K562 (cell line): Measurements from ENCODE around the gene LRPAP1. TPM values are rescaled to one million over a fixed set of nuclear protein-coding genes. Genes with fewer than 3 reads are reported as not detected.
A peak's percentile ranks its signal among the peaks of the same experiment; 100 is the strongest.

Source experiments
- ATAC-seq: fragments of 200-7000 bp; cut with Tn5 transposase; 3 replicates; pipeline ENCODE4 v1.9.1; 2020; ENCODE audit warnings: moderate library complexity
- BruUV-seq: library from RNA; stranded (reverse); fragments of 400-500 nt; replicated peaks from 2 replicates; lab custom pipeline; 2021; lab: Mats Ljungman, UMichigan
- CTCF ChIA-PET: fragments of 300-600 bp; formaldehyde crosslinking; extraction: SDS; loops from one replicate; lab custom pipeline; 2021; ENCODE audit warnings: low intra/inter-chr PET ratio; lab: Yijun Ruan, JAX
- POLR2A ChIA-PET: fragments of 300-600, 350-650 bp; sonication (Branson Sonifier 250); formaldehyde crosslinking; extraction: SDS; loops from one replicate; lab custom pipeline; 2021; ENCODE audit warnings: antibody characterized with exemption, inconsistent platforms; lab: Yijun Ruan, JAX
- DNase-seq, 4 experiments: peaks; one replicate each; pipeline versions ENCODE4 v3.0.0 to v3.0.0-alpha.2; 2011 to 2018; ENCODE audit warnings: low spot score in 3 of 4, mixed read lengths in 3 of 4; ENCODE audit errors: extremely low read depth in 1 of 4
- FAIRE-seq: peaks from 2 replicates; lab custom pipeline; 2011; peaks lifted over from hg19 to GRCh38; lab: Jason Lieb, UNC
- H2AFZ ChIP-seq: 2 replicates; pipeline ENCODE4 v1.6.0; 2011; ENCODE audit warnings: low read depth, low read length, control low read depth, inconsistent platforms
- H3K27ac ChIP-seq: fragments of 200-600 bp; 3 replicates; pipeline ENCODE4 v1.8.0; 2011; ENCODE audit warnings: low read depth, mild to moderate bottlenecking, control low read depth, inconsistent platforms, low read length, moderate library complexity, mixed read lengths; ENCODE audit errors: extremely low read depth
- H3K27me3 ChIP-seq, 2 experiments: fragments of 300-600 bp in 1 of 2; 2 replicates in 1 of 2; 3 replicates in 1 of 2; pipeline versions ENCODE4 v1.6.0 to v1.8.0; 2011; ENCODE audit warnings: inconsistent platforms in 2 of 2, low read length in 2 of 2, mild to moderate bottlenecking in 1 of 2, mixed read lengths in 1 of 2, moderate library complexity in 1 of 2; ENCODE audit not compliant: control insufficient read depth in 2 of 2, insufficient read depth in 2 of 2
- H3K36me3 ChIP-seq: fragments of 300-600 bp; 3 replicates; pipeline ENCODE4 v1.8.0; 2011; ENCODE audit warnings: mild to moderate bottlenecking, low read length, inconsistent platforms; ENCODE audit not compliant: control insufficient read depth, insufficient read depth
- H3K4me1 ChIP-seq, 2 experiments: fragments of 200-600 bp in 1 of 2; replicated peaks in 1 of 2; 2 replicates in 1 of 2; 3 replicates in 1 of 2; pipeline versions ENCODE4 v1.5.1 to v1.8.0; 2011; ENCODE audit warnings: inconsistent platforms in 2 of 2, low read length in 2 of 2, mild to moderate bottlenecking in 1 of 2, mixed read lengths in 1 of 2, moderate library complexity in 1 of 2; ENCODE audit not compliant: control insufficient read depth in 2 of 2, insufficient read depth in 2 of 2
- H3K4me2 ChIP-seq: 2 replicates; pipeline ENCODE4 v1.6.1; 2011; ENCODE audit warnings: low read length, control low read depth, inconsistent platforms, mixed read lengths; ENCODE audit not compliant: insufficient read depth
- H3K4me3 ChIP-seq: fragments of 200-600 bp; sonication (generic), shearing (Covaris generic); 2 replicates; pipeline ENCODE4 v1.5.1; 2016; ENCODE audit warnings: control low read depth, inconsistent platforms
- H3K79me2 ChIP-seq: fragments of 200-600 bp; 3 replicates; pipeline ENCODE4 v1.8.0; 2011; ENCODE audit warnings: low read length, inconsistent platforms; ENCODE audit not compliant: control insufficient read depth, insufficient read depth
- H3K9ac ChIP-seq, 2 experiments: 2 replicates each; pipeline versions ENCODE4 v1.6.0 to v1.6.1; 2011; ENCODE audit warnings: low read depth in 2 of 2, low read length in 2 of 2, control low read depth in 1 of 2, inconsistent platforms in 1 of 2, mild to moderate bottlenecking in 1 of 2, mixed read lengths in 1 of 2; ENCODE audit not compliant: insufficient read depth in 1 of 2
- H3K9me1 ChIP-seq: one replicate; pipeline ENCODE4 v1.6.0; 2011; ENCODE audit warnings: inconsistent platforms, mild to moderate bottlenecking, low read length, moderate library complexity; ENCODE audit not compliant: control insufficient read depth, insufficient read depth
- H3K9me3 ChIP-seq: replicated peaks from 2 replicates; pipeline ENCODE4 v1.5.1; 2011; ENCODE audit warnings: low read depth, low read length, inconsistent platforms; ENCODE audit not compliant: control insufficient read depth, insufficient read depth
- H4K20me1 ChIP-seq: replicated peaks from 2 replicates; pipeline ENCODE4 v1.6.1; 2011; ENCODE audit warnings: low read length, inconsistent platforms, mixed read lengths; ENCODE audit not compliant: control insufficient read depth, insufficient read depth
- CBFB ChIP-seq: sonication (generic); formaldehyde crosslinking; IDR thresholded peaks from 2 replicates; pipeline ENCODE4 v1.4.0; 2020; ENCODE audit warnings: mild to moderate bottlenecking, missing genetic modification reagents
- CTCF ChIP-seq, 3 experiments: IDR thresholded peaks in 2 of 3; conservative IDR thresholded peaks in 1 of 3; 2 replicates each; pipeline ENCODE4 v1.5.1; 2011 to 2012; ENCODE audit warnings: low read length in 3 of 3, mild to moderate bottlenecking in 3 of 3, control low read depth in 2 of 3, improper control_type of control experiment in 1 of 3, inconsistent platforms in 1 of 3, low read depth in 1 of 3, mixed read lengths in 1 of 3, moderate library complexity in 1 of 3; ENCODE audit not compliant: insufficient read depth in 2 of 3
- POLR2G ChIP-seq: fragments of 200-400 bp; formaldehyde crosslinking; IDR thresholded peaks from 2 replicates; pipeline ENCODE4 v1.6.1; 2017; ENCODE audit warnings: low read depth, mild to moderate bottlenecking, antibody characterized with exemption, low read length, moderate library complexity
- RBFOX2 ChIP-seq: fragments of 200-400 bp; formaldehyde crosslinking; IDR thresholded peaks from 2 replicates; pipeline ENCODE4 v1.6.1; 2017; ENCODE audit warnings: low read depth, mild to moderate bottlenecking, low read length, moderate library complexity
- ZNF512 ChIP-seq: IDR thresholded peaks from 2 replicates; pipeline ENCODE4 v1.6.1; 2016; ENCODE audit warnings: missing genetic modification characterization, missing compliant biosample characterization
- WGBS: fragments of 100-300 bp; shearing (Covaris generic); methylation state at CpG from one replicate; pipeline ENCODE4 v1.1.6; 2016; ENCODE audit warnings: low coverage, mixed read lengths; ENCODE audit not compliant: insufficient coverage; ENCODE audit errors: missing lambda C conversion rate; 5-methylcytosine and 5-hydroxymethylcytosine counted together
- in situ Hi-C: fragments of 300-500 bp; cut with MboI; formaldehyde crosslinking; loops from 4 replicates; pipeline ENCODE4 v1.15.0; 2018; ENCODE audit warnings: inconsistent platforms, mixed read lengths
- intact Hi-C: fragments of 100-400 bp; cut with micrococcal nuclease; formaldehyde crosslinking; loops from 2 replicates; pipeline ENCODE4 v1.14.2; 2022
- polyA plus RNA-seq, 8 experiments: library from polyadenylated mRNA; depleted of rRNA in 4 of 8; stranded (reverse) in 5 of 8; unstranded in 3 of 8; fragments of >200 nt; fragmentation: Nextera tagmentation in 2 of 8; fragmentation: Illumina TruSeq in 1 of 8; extraction: Ambion mirVana in 2 of 8; extraction: Trizol in 1 of 8; gene quantifications; 2 replicates each; pipeline versions ENCODE4 v1.2.1 to v1.2.3, GENCODE V29; 2011 to 2014; ENCODE audit warnings: inconsistent platforms in 1 of 8, missing spikeins in 1 of 8
- total RNA-seq, 7 experiments: library from RNA; depleted of rRNA in 6 of 7; stranded (reverse); fragments of >200 nt in 6 of 7; fragmentation: Illumina TruSeq in 2 of 7; extraction: Trizol in 2 of 7; gene quantifications; 2 replicates each; pipeline versions ENCODE4 v1.2.1 to v1.2.3, GENCODE V29; 2011 to 2021; ENCODE audit warnings: low replicate concordance in 1 of 7
- TF ChIP-seq, protein P1 (sequence below): sonication (generic); formaldehyde crosslinking; IDR thresholded peaks from 2 replicates; pipeline ENCODE4 v1.8.1; 2023; ENCODE audit warnings: mild to moderate bottlenecking, missing genetic modification reagents

The LRPAP1 gene
- total and polyA plus RNA-seq, 9 of the 15 experiments (the other 6 are each of a cell fraction or from before 2014, with no cell fraction given): 1.1 to 75.5 (median 41.8) TPM

GRCh38 chr4:3514806-3515501, 17.3 kb downstream of the LRPAP1 start:
- H3K9me1 ChIP-seq: no peaks in the 10 kb centered on the region
- H3K9me3 ChIP-seq: no peaks in the 10 kb centered on the region
- no peak overlapping the region for H3K4me2 ChIP-seq
- in situ Hi-C loops: no loop called here
- CTCF ChIA-PET: no interaction called here
- H3K4me3 ChIP-seq: no peak overlapping the region
- no peaks in the 10 kb centered on the region for H3K27me3 ChIP-seq
- DNase-seq (no peak), ATAC-seq (peak; percentile 53), FAIRE-seq (no peak)
- no peak overlapping the region for H2AFZ ChIP-seq
- peaks cover 91% of the 10 kb centered on the region; the same call in 2 of the 3 replicates for H3K36me3 ChIP-seq
- POLR2A ChIA-PET: interaction anchor here (0.6 to 1.7 kb wide), 3 partner anchors 9 to 1502 kb away, joined by 3 to 6 read pairs (median 4); no protein-coding TSS in a partner anchor
- H3K79me2 ChIP-seq: no peaks in the 10 kb centered on the region
- H3K27ac ChIP-seq: no peak overlapping the region
- no TSS peak for BruUV-seq
- WGBS: 97% methylated on average over 24 of the region's 31 CpGs
- H3K4me1 ChIP-seq: peaks cover 0 to 21% of the 10 kb centered on the region in 2 experiments; a peak in 2 of 5 replicates
- peak in 2 of 3 experiments; percentile 19 to 21; a peak in 2 of 6 replicates for TF ChIP-seq CTCF (IDR thresholded peaks at IDR 0.05 in 2 of 3, conservative IDR thresholded peaks at IDR 0.05 in 1 of 3; ENCODE audit: insufficient read depth in 2 of 3, low read depth in 1 of 3, low read length in 3 of 3)
- TF ChIP-seq, protein P1, sequence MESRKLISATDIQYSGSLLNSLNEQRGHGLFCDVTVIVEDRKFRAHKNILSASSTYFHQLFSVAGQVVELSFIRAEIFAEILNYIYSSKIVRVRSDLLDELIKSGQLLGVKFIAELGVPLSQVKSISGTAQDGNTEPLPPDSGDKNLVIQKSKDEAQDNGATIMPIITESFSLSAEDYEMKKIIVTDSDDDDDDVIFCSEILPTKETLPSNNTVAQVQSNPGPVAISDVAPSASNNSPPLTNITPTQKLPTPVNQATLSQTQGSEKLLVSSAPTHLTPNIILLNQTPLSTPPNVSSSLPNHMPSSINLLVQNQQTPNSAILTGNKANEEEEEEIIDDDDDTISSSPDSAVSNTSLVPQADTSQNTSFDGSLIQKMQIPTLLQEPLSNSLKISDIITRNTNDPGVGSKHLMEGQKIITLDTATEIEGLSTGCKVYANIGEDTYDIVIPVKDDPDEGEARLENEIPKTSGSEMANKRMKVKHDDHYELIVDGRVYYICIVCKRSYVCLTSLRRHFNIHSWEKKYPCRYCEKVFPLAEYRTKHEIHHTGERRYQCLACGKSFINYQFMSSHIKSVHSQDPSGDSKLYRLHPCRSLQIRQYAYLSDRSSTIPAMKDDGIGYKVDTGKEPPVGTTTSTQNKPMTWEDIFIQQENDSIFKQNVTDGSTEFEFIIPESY (CRISPR knock-in tag): peak; percentile 71; the same call in 1 of the 2 replicates
- no peak for TF ChIP-seq ZNF512 (tag)
- peak; percentile 51 for TF ChIP-seq POLR2G
- TF ChIP-seq CBFB (CRISPR knock-in tag): no peak
- 0 out of 2 replicates have a peak, but pooled peaks have one; percentile 8 for TF ChIP-seq RBFOX2
- H4K20me1 ChIP-seq: no peaks in the 10 kb centered on the region; the same call in 1 of the 2 replicates
- H3K9ac ChIP-seq: no peak overlapping the region
- intact Hi-C loops: no loop called here
